HepG2 (cell line): Measurements from ENCODE around the gene YAP1. TPM values are rescaled to one million over a fixed set of nuclear protein-coding genes. Genes with fewer than 3 reads are reported as not detected.
A peak's percentile ranks its signal among the peaks of the same experiment; 100 is the strongest.
"Not testable (repeated sequence)": the region's sequence is repeated elsewhere in the genome, so short reads cannot be mapped to it uniquely, and the experiment has no call there.

ENCODE experiments used
- ATAC-seq: fragments of 200-7000 bp; cut with Tn5 transposase; 3 replicates; pipeline ENCODE4 v1.9.1; 2020; ENCODE audit warnings: mild to moderate bottlenecking, moderate library complexity
- BruUV-seq: library from RNA; stranded (reverse); fragments of 400-500 nt; replicated peaks from 2 replicates; lab custom pipeline; 2021; lab: Mats Ljungman, UMichigan
- CTCF ChIA-PET: fragments of 300-600 bp; formaldehyde crosslinking; extraction: SDS; loops from one replicate; lab custom pipeline; 2021; ENCODE audit warnings: low total read pairs, inconsistent platforms, low intra/inter-chr PET ratio; lab: Yijun Ruan, JAX
- POLR2A ChIA-PET: fragments of 350-600 bp; sonication (Branson Sonifier 250); formaldehyde crosslinking; loops from one replicate; lab custom pipeline; 2020; ENCODE audit warnings: antibody characterized with exemption, inconsistent platforms; lab: Yijun Ruan, JAX
- DNase-seq: peaks from one replicate; pipeline ENCODE4 v3.0.0-alpha.2; 2015; ENCODE audit warnings: low spot score
- FAIRE-seq: peaks from 3 replicates; lab custom pipeline; 2011; peaks lifted over from hg19 to GRCh38; lab: Jason Lieb, UNC
- H2AFZ ChIP-seq: one replicate; pipeline ENCODE4 v1.6.1; 2011; ENCODE audit warnings: low read length, inconsistent platforms
- H3K27ac ChIP-seq: fragments of 300-600 bp; 3 replicates; pipeline ENCODE4 v1.8.0; 2011; ENCODE audit warnings: mixed run types, mild to moderate bottlenecking, mixed read lengths, low read length, inconsistent platforms; ENCODE audit not compliant: insufficient read depth; ENCODE audit errors: extremely low read length
- H3K27me3 ChIP-seq, 2 experiments: fragments of 200-600 bp in 1 of 2; 2 replicates in 1 of 2; 3 replicates in 1 of 2; pipeline versions ENCODE4 v1.6.0 to v1.8.0; 2011; ENCODE audit warnings: low read length in 2 of 2, mild to moderate bottlenecking in 2 of 2, moderate library complexity in 2 of 2, inconsistent platforms in 1 of 2; ENCODE audit not compliant: insufficient read depth in 2 of 2, control insufficient read depth in 1 of 2
- H3K36me3 ChIP-seq, 2 experiments: fragments of 200-600 bp in 1 of 2; replicated peaks in 1 of 2; 2 replicates in 1 of 2; 3 replicates in 1 of 2; pipeline versions ENCODE4 v1.5.1 to v1.8.0; 2011; ENCODE audit warnings: low read length in 2 of 2, inconsistent platforms in 1 of 2; ENCODE audit not compliant: insufficient read depth in 2 of 2, control insufficient read depth in 1 of 2
- H3K4me1 ChIP-seq: 2 replicates; pipeline ENCODE4 v1.5.1; 2012; ENCODE audit warnings: low read length, inconsistent platforms; ENCODE audit not compliant: insufficient read depth
- H3K4me2 ChIP-seq: 2 replicates; pipeline ENCODE4 v1.6.0; 2011; ENCODE audit warnings: low read depth, low read length, inconsistent platforms
- H3K4me3 ChIP-seq, 3 experiments: fragments of 200-600 bp in 1 of 3; sonication (generic), shearing (Covaris generic) in 1 of 3; replicated peaks in 1 of 3; 2 replicates each; pipeline ENCODE4 v1.5.1; 2011 to 2016; ENCODE audit warnings: low read length in 3 of 3, inconsistent platforms in 2 of 3, low read depth in 2 of 3, mild to moderate bottlenecking in 2 of 3, control low read depth in 1 of 3, mixed read lengths in 1 of 3; ENCODE audit not compliant: insufficient read depth in 1 of 3
- H3K79me2 ChIP-seq: one replicate; pipeline ENCODE4 v1.6.1; 2011; ENCODE audit warnings: low read length, inconsistent platforms; ENCODE audit not compliant: insufficient read depth
- H3K9ac ChIP-seq: 2 replicates; pipeline ENCODE4 v1.6.0; 2011; ENCODE audit warnings: mild to moderate bottlenecking, low read depth, low read length, inconsistent platforms; ENCODE audit not compliant: insufficient read depth
- H3K9me3 ChIP-seq: 2 replicates; pipeline ENCODE4 v1.5.1; 2012; ENCODE audit warnings: mild to moderate bottlenecking, low read length
- H4K20me1 ChIP-seq: 2 replicates; pipeline ENCODE4 v1.6.0; 2011; ENCODE audit warnings: inconsistent platforms, mild to moderate bottlenecking, low read length, moderate library complexity; ENCODE audit not compliant: insufficient read depth
- CEBPB ChIP-seq: IDR thresholded peaks from 2 replicates; pipeline ENCODE4 v1.6.1; 2011; ENCODE audit warnings: low read depth, low read length, improper control_type of control experiment, borderline replicate concordance
- CEBPG ChIP-seq: IDR thresholded peaks from 2 replicates; pipeline ENCODE4 v1.6.1; 2016
- HOXA7 ChIP-seq: sonication (generic); formaldehyde crosslinking; IDR thresholded peaks from 2 replicates; pipeline ENCODE4 v1.8.1; 2022; ENCODE audit warnings: mild to moderate bottlenecking, missing genetic modification reagents, moderate library complexity
- RARA ChIP-seq: IDR thresholded peaks from 2 replicates; pipeline ENCODE4 v1.6.1; 2016; ENCODE audit warnings: missing genetic modification reagents, missing compliant biosample characterization
- ZNF121 ChIP-seq: sonication (generic); formaldehyde crosslinking; IDR thresholded peaks from 2 replicates; pipeline ENCODE4 v1.5.0; 2020; ENCODE audit warnings: mild to moderate bottlenecking, missing genetic modification reagents
- WGBS: methylation state at CpG from one replicate; pipeline ENCODE4 v1.1.6; 2017; ENCODE audit warnings: low lambda C conversion rate; 5-methylcytosine and 5-hydroxymethylcytosine counted together
- in situ Hi-C: cut with HindIII; loops from 2 replicates; pipeline ENCODE4 v1.10.0; 2017; ENCODE audit warnings: low pct_unique_long_range_greater_than_20kb; ENCODE audit not compliant: extremely low pct_ligation_motif_present
- intact Hi-C: fragments of 100-400 bp; cut with micrococcal nuclease; formaldehyde crosslinking; loops from one replicate; pipeline ENCODE4 v1.10.0; 2022; ENCODE audit not compliant: unreplicated experiment
- polyA plus RNA-seq, 8 experiments: library from polyadenylated mRNA; depleted of rRNA in 3 of 8; stranded (reverse) in 7 of 8; unstranded in 1 of 8; fragments of >200 nt; fragmentation: Illumina TruSeq in 4 of 8; extraction: Trizol in 4 of 8; gene quantifications; 2 replicates each; pipeline versions ENCODE4 v1.2.1 to v1.2.3, GENCODE V29; 2011 to 2016; ENCODE audit warnings: low read depth in 4 of 8, missing spikeins in 1 of 8, mixed read lengths in 1 of 8; ENCODE audit not compliant: insufficient read depth in 1 of 8
- total RNA-seq, 5 experiments: library from RNA; depleted of rRNA; stranded (reverse); fragments of >200 nt; fragmentation: Illumina TruSeq; extraction: Trizol; gene quantifications; 2 replicates each; pipeline ENCODE4 v1.2.3, GENCODE V29; 2016; ENCODE audit warnings: low read depth in 1 of 5
- TF ChIP-seq, protein P1 (sequence below): IDR thresholded peaks from 2 replicates; pipeline ENCODE4 v1.6.1; 2016; ENCODE audit warnings: low read depth

YAP1 gene
- total and polyA plus RNA-seq, 2 of the 13 experiments (the other 11 are each of a cell fraction or from before 2014, with no cell fraction given), result 59.5 to 91.0 TPM

DNA sequence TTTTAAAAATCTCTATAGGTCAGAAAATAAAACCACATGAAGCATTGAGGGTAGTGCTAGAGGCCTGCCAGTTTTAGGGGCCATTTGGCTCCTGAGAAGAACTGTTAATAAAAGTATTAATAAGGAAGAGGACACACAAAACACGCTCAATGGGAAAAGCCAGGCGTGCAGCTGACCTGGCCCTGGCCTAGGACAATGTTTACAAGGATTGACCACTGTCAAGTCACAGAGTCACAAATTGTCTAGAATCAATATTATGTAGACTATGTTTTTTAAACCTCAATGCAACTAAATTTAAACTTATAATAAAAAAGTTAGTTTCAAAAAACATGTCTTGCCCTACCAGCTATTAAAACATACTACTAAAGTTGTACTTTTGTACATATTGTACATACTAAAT lies 89.4 kb downstream of the YAP1 start:
- in situ Hi-C loops (no loop called here), intact Hi-C loops (no loop called here)
- no peak overlapping the region for H3K4me2 ChIP-seq
- H3K27me3 ChIP-seq, result no peaks in the 10 kb centered on the region
- POLR2A ChIA-PET, result no interaction called here
- FAIRE-seq (no peak), ATAC-seq (no peak), DNase-seq (no peak)
- no peak overlapping the region for H3K9ac ChIP-seq
- H3K36me3 ChIP-seq, result peaks cover 4 to 24% of the 10 kb centered on the region in 2 experiments; a peak in 3 of 5 replicates
- peaks cover 12% of the 10 kb centered on the region; the same call in 1 of the 2 replicates for H3K9me3 ChIP-seq
- TF ChIP-seq RARA (CRISPR knock-in tag), result 0 out of 2 replicates have a peak, but pooled peaks have one; percentile 30
- TF ChIP-seq HOXA7 (CRISPR knock-in tag), result no peak
- TF ChIP-seq, protein P1, sequence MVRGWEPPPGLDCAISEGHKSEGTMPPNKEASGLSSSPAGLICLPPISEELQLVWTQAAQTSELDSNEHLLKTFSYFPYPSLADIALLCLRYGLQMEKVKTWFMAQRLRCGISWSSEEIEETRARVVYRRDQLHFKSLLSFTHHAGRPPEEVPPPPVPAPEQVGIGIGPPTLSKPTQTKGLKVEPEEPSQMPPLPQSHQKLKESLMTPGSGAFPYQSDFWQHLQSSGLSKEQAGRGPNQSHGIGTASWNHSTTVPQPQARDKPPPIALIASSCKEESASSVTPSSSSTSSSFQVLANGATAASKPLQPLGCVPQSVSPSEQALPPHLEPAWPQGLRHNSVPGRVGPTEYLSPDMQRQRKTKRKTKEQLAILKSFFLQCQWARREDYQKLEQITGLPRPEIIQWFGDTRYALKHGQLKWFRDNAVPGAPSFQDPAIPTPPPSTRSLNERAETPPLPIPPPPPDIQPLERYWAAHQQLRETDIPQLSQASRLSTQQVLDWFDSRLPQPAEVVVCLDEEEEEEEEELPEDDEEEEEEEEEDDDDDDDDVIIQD, result peak; percentile 51; the same call in 1 of the 2 replicates
- TF ChIP-seq ZNF121 (CRISPR knock-in tag), result no peak
- TF ChIP-seq, all 625 proteins: peak for 2
- WGBS, result 87% methylated on average over 2 of the region's 2 CpGs
- peaks cover 24% of the 10 kb centered on the region for H3K79me2 ChIP-seq
- no peak overlapping the region for H3K27ac ChIP-seq
- CTCF ChIA-PET, result no interaction called here
- H3K4me1 ChIP-seq, result peaks cover 71% of the 10 kb centered on the region
- H3K4me3 ChIP-seq, result no peak overlapping the region
- no peaks in the 10 kb centered on the region for H4K20me1 ChIP-seq
- no peak overlapping the region for H2AFZ ChIP-seq
- BruUV-seq, result no TSS peak

DNA sequence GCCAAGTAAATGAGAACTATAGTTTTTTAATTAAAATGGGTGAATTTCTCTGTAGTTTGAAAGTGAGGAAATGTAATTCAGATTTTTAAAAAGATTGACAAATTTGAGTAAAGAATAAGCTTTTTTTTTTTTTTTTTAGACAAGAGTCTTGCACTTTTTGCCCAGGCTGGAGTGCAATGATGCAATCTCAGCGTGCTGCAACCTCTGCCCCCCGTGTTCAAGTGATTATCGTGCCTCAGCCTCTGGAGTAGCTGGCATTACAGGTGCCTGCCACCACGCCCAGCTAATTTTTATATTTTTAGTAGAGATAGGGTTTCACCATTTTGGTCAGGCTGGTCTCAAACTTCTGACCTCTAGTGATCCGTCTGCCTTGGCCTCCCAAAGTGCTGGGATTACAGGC lies 90.1 kb downstream of the YAP1 start:
- BruUV-seq, in situ Hi-C loops, POLR2A ChIA-PET, H2AFZ ChIP-seq, intact Hi-C loops, H3K9me3 ChIP-seq, H3K9ac ChIP-seq, ATAC-seq, H3K4me3 ChIP-seq, H4K20me1 ChIP-seq, DNase-seq, CTCF ChIA-PET: not testable (repeated sequence)
- Histone ChIP-seq H3K4me1 (peaks cover 70% of the 10 kb centered on the region), H3K36me3 (peaks cover 4 to 21% of the 10 kb centered on the region in 2 experiments; a peak in 3 of 5 replicates), H3K79me2 (peaks cover 19% of the 10 kb centered on the region)
- WGBS, result 79% methylated on average over 5 of the region's 5 CpGs
- TF ChIP-seq CEBPG, result peak; percentile 65
- TF ChIP-seq CEBPB, result peak; percentile 65; the same call in 1 of the 2 replicates
- TF ChIP-seq, all 625 proteins: peak for 2; not testable (repeated sequence) for 623
- H3K27me3 ChIP-seq, FAIRE-seq, H3K4me2 ChIP-seq, H3K27ac ChIP-seq: not testable (repeated sequence)
